Measurements from ENCODE around the gene TMEM272. TPM values are rescaled to one million over a fixed set of nuclear protein-coding genes. Genes with fewer than 3 reads are reported as not detected.

The TMEM272 gene
- under 1 TPM in 1 of 2 donors, not detected in 1; 0.13 TPM for total RNA-seq
- under 1 TPM; 0.17 to 0.42 (median 0.27) TPM for polyA plus RNA-seq (ENCODE audit: insufficient read length in 6 of 6)
- long read RNA-seq, donor 1 = 0 reads
- long read RNA-seq, donor 2 = 0 reads
- long read RNA-seq, donor 3 = 0 reads
- long read RNA-seq, donor 4 = 0 reads
- long read RNA-seq, donor 5 = 0 reads
- long read RNA-seq, donor 6 = 0 reads
- long read RNA-seq, donor 7 = 0 reads
- long read RNA-seq, donor 8 = 0 reads
- long read RNA-seq, donor 9 = 0 reads
- long read RNA-seq, donor 10 = 0 reads
- long read RNA-seq, donor 11 = 0 reads
- long read RNA-seq, donor 12 = 0 reads

GRCh38 chr13:51844862-51845573 is at the start of gene TMEM272:
Gene TMEM272, minus strand, starts transcription at chr13:51845177. Its CDS starts 6,647 bp downstream, at chr13:51838530.
- intact Hi-C loops (cut with DNase I) = no loop called here
- TF ChIP-seq, protein P1, sequence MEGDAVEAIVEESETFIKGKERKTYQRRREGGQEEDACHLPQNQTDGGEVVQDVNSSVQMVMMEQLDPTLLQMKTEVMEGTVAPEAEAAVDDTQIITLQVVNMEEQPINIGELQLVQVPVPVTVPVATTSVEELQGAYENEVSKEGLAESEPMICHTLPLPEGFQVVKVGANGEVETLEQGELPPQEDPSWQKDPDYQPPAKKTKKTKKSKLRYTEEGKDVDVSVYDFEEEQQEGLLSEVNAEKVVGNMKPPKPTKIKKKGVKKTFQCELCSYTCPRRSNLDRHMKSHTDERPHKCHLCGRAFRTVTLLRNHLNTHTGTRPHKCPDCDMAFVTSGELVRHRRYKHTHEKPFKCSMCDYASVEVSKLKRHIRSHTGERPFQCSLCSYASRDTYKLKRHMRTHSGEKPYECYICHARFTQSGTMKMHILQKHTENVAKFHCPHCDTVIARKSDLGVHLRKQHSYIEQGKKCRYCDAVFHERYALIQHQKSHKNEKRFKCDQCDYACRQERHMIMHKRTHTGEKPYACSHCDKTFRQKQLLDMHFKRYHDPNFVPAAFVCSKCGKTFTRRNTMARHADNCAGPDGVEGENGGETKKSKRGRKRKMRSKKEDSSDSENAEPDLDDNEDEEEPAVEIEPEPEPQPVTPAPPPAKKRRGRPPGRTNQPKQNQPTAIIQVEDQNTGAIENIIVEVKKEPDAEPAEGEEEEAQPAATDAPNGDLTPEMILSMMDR (IDR thresholded peaks at IDR 0.05) = peak; percentile 88 to 92
- peak; percentile 94 for ATAC-seq
- H3K4me3 ChIP-seq = no peak within 1 kb of the TSS
- H3K9me3 ChIP-seq = no peaks in the 10 kb centered on the region
- H3K36me3 ChIP-seq = no peaks in the 10 kb centered on the region
- no peak within 1 kb of the TSS for H3K27ac ChIP-seq
- H3K27me3 ChIP-seq = peaks cover 0 to 5% of the 10 kb centered on the region in 2 donors
- peak in 3 of 4 donors; percentile 14 to 88 (median 48) for DNase-seq
- peaks cover 0 to 12% of the 10 kb centered on the region in 2 donors for H3K4me1 ChIP-seq

GRCh38 chr13:51894239-51894638 is 49.3 kb upstream of the TMEM272 start:
- Histone ChIP-seq H3K4me1 (no peaks in the 10 kb centered on the region), H3K4me3 (no peak overlapping the region), H3K9me3 (no peaks in the 10 kb centered on the region), H3K27me3 (no peaks in the 10 kb centered on the region), H3K36me3 (no peaks in the 10 kb centered on the region), H3K27ac (no peak overlapping the region)
- intact Hi-C loops (cut with DNase I) = no loop called here
- TF ChIP-seq, protein P1 (IDR thresholded peaks at IDR 0.05) = no peak
- DNase-seq = no peak
- no peak for ATAC-seq

- intact Hi-C loops (cut with DNase I) = no loop called here
These were observed 47.7 kb upstream of the TMEM272 start for GRCh38 chr13:51892657-51893056.

GRCh38 chr13:51887468-51887867 is 42.5 kb upstream of the TMEM272 start:
- intact Hi-C loops (cut with DNase I) = no loop called here

More at GRCh38 chr13:51892657-51893056, 47.7 kb upstream of the TMEM272 start:
- Histone ChIP-seq H3K4me3 (no peak overlapping the region), H3K27ac (no peak overlapping the region), H3K4me1 (no peaks in the 10 kb centered on the region), H3K36me3 (no peaks in the 10 kb centered on the region), H3K9me3 (no peaks in the 10 kb centered on the region), H3K27me3 (no peaks in the 10 kb centered on the region)
- ATAC-seq = no peak
- DNase-seq = no peak
- TF ChIP-seq, protein P1 (IDR thresholded peaks at IDR 0.05) = no peak

More at GRCh38 chr13:51887468-51887867, 42.5 kb upstream of the TMEM272 start:
- H3K4me1 ChIP-seq = no peaks in the 10 kb centered on the region
- H3K9me3 ChIP-seq = peaks cover 0 to 9% of the 10 kb centered on the region in 2 donors
- no peak for DNase-seq
- TF ChIP-seq, protein P1 (IDR thresholded peaks at IDR 0.05) = no peak
- no peak for ATAC-seq
- no peaks in the 10 kb centered on the region for H3K27me3 ChIP-seq
- H3K27ac ChIP-seq = no peak overlapping the region
- no peaks in the 10 kb centered on the region for H3K36me3 ChIP-seq
- H3K4me3 ChIP-seq = no peak overlapping the region

Measured in left lung (tissue), 14 donors.